Stimulated activated CD8-positive, alpha-beta memory T cell treated with anti-CD3 and anti-CD28 coated beads, Interleukin-4, amount 100 ng/mL, for 4 hours (primary cell): ENCODE results near the gene SGK1.

Experiments used
- DNase-seq, 2 donors: peaks; one replicate each; pipeline ENCODE4 v3.0.0-alpha.2; 2020; ENCODE audit warnings: low read depth in 2 of 2, low spot score in 1 of 2

The SGK1 gene

GRCh38 chr6:134138226-134138975, 179.5 kb downstream of the SGK1 start:
- DNase-seq: no peak

- DNase-seq: no peak
These were observed 183.3 kb downstream of the SGK1 start for GRCh38 chr6:134134654-134135053.

- no peak for DNase-seq
These were observed 185.3 kb downstream of the SGK1 start for GRCh38 chr6:134132494-134133141.

- DNase-seq: no peak
These were observed 186.3 kb downstream of the SGK1 start for GRCh38 chr6:134131530-134132139.

- DNase-seq: no peak
These were observed 189.8 kb downstream of the SGK1 start for GRCh38 chr6:134128146-134128545.

- DNase-seq: no peak
These were observed 194.2 kb downstream of the SGK1 start for GRCh38 chr6:134123666-134124208.

- DNase-seq: no peak
These were observed 195.1 kb downstream of the SGK1 start for GRCh38 chr6:134122775-134123174.

GRCh38 chr6:134119486-134119885, 198.4 kb downstream of the SGK1 start:
- DNase-seq: no peak
